IPS DF 6.9 (cell line): ENCODE measurements around the gene ARHGAP12.

Source experiments
- DNase-seq: peaks from one replicate; pipeline ENCODE4 v3.0.0-alpha.2; 2013; ENCODE audit warnings: low read depth, low spot score
- H3K27ac ChIP-seq: one replicate; pipeline ENCODE4 v1.5.1; 2013; ENCODE audit warnings: low read length, control low read depth
- H3K27me3 ChIP-seq: 2 replicates; pipeline ENCODE4 v1.6.1; 2013; ENCODE audit warnings: mild to moderate bottlenecking, low read length; ENCODE audit not compliant: control insufficient read depth, insufficient read depth
- H3K36me3 ChIP-seq: 2 replicates; pipeline ENCODE4 v1.6.1; 2013; ENCODE audit warnings: low read length; ENCODE audit not compliant: control insufficient read depth, insufficient read depth
- H3K4me1 ChIP-seq: 2 replicates; pipeline ENCODE4 v1.6.1; 2013; ENCODE audit warnings: low read length; ENCODE audit not compliant: control insufficient read depth, insufficient read depth
- H3K4me3 ChIP-seq: 2 replicates; pipeline ENCODE4 v1.5.1; 2013; ENCODE audit warnings: mild to moderate bottlenecking, low read length
- H3K9me3 ChIP-seq: 2 replicates; pipeline ENCODE4 v1.6.1; 2013; ENCODE audit warnings: low read length, inconsistent platforms; ENCODE audit not compliant: control insufficient read depth, insufficient read depth
- WGBS: extraction: QIAGEN DNeasy Blood & Tissue Kit; methylation state at CpG from one replicate; pipeline ENCODE4 v1.1.7; 2013; ENCODE audit warnings: mixed read lengths, missing lambda C conversion rate; ENCODE audit not compliant: insufficient read length, insufficient coverage; 5-methylcytosine and 5-hydroxymethylcytosine counted together

The ARHGAP12 gene

DNA sequence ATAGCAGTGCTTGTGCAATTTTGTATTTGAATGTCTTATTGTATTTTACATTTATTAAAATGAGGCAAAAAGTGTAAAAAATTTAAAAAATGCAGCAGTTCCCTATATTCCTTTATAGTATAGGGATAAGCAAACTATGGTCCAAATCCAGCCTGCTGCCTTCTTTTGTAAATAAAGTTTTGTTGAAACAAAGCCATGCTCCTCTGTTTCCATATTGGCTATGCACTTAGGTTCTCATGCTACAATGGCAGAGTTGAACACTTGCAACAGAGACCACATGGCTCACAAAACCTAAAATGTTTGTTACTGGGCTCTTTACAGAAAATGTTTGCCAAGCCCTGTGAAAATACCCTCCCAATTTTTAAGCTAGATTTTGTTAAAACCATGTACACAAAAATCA, 50.1 kb downstream of the ARHGAP12 start:
- no peaks in the 10 kb centered on the region for H3K4me1 ChIP-seq
- H3K27me3 ChIP-seq = no peaks in the 10 kb centered on the region
- no peak for DNase-seq
- no peak overlapping the region for H3K27ac ChIP-seq
- no peaks in the 10 kb centered on the region for H3K36me3 ChIP-seq
- H3K9me3 ChIP-seq = no peaks in the 10 kb centered on the region
- H3K4me3 ChIP-seq = no peak overlapping the region

- Histone ChIP-seq H3K4me3 (no peak overlapping the region), H3K9me3 (no peaks in the 10 kb centered on the region), H3K4me1 (no peaks in the 10 kb centered on the region), H3K36me3 (no peaks in the 10 kb centered on the region), H3K27me3 (no peaks in the 10 kb centered on the region), H3K27ac (no peak overlapping the region)
- no CpG with 5 or more reads among the region's 6 CpGs for WGBS
- no peak for DNase-seq
Measured at GRCh38 chr10:31876652-31877352, 51.8 kb downstream of the ARHGAP12 start.

DNA sequence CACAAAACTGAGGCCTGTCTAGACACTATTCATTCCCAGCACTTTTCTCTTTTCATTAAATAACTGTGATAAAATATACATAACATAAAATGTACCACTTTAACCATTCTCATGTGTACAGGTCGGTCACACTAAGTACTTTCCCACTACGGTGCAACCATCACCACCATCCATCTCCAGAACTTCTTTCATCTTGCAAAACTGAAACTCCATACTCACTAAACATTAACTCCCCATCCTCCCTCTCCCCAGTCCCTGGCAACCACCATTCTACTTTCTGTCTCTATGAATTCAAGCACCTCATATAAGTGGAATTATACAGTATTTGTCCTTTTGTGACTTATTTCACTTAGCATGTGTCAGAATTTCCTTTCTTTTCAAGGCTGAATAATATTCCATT, 53.0 kb downstream of the ARHGAP12 start:
- H3K4me3 ChIP-seq = no peak overlapping the region

GRCh38 chr10:31873724-31874123, 54.9 kb downstream of the ARHGAP12 start:
- no CpG with 5 or more reads among the region's 1 CpG for WGBS

More for the DNA sequence above, 53.0 kb downstream of the ARHGAP12 start:
- no peaks in the 10 kb centered on the region for H3K27me3 ChIP-seq
- no peaks in the 10 kb centered on the region for H3K9me3 ChIP-seq
- H3K27ac ChIP-seq = no peak overlapping the region
- no peak for DNase-seq
- WGBS = no CpG with 5 or more reads among the region's 2 CpGs
- H3K36me3 ChIP-seq = no peaks in the 10 kb centered on the region
- H3K4me1 ChIP-seq = peaks cover 2% of the 10 kb centered on the region; the same call in 1 of the 2 replicates

GRCh38 chr10:31871266-31872065, 57.2 kb downstream of the ARHGAP12 start:
- WGBS = no CpG with 5 or more reads among the region's 7 CpGs
- peaks cover 2% of the 10 kb centered on the region for H3K4me1 ChIP-seq
- no peaks in the 10 kb centered on the region for H3K27me3 ChIP-seq
- no peak overlapping the region for H3K4me3 ChIP-seq
- DNase-seq = no peak
- no peaks in the 10 kb centered on the region for H3K9me3 ChIP-seq
- H3K36me3 ChIP-seq = no peaks in the 10 kb centered on the region
- no peak overlapping the region for H3K27ac ChIP-seq

More at GRCh38 chr10:31873724-31874123, 54.9 kb downstream of the ARHGAP12 start:
- no peak overlapping the region for H3K4me3 ChIP-seq
- peaks cover 2% of the 10 kb centered on the region; the same call in 1 of the 2 replicates for H3K4me1 ChIP-seq
- H3K36me3 ChIP-seq = no peaks in the 10 kb centered on the region
- H3K9me3 ChIP-seq = no peaks in the 10 kb centered on the region
- H3K27me3 ChIP-seq = no peaks in the 10 kb centered on the region
- no peak overlapping the region for H3K27ac ChIP-seq
- no peak for DNase-seq

DNA sequence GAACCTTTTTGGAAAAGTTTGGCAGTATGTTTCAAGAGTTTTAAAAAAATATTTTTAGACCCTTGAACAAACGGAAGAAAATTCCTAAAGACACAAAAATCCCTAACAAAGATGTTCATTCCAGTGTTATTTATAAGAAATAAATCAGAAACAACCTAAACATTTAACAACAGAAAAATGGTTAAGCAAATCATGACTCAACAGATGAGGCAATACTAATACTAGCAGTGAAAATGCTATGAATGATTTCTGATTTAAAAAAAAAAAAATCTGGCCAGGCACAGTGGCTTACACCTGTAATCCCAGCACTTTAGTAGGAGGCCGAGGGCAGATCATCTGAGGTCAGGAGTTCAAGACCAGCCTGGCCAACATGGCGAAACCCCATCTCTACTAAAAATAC, 61.0 kb downstream of the ARHGAP12 start:
- Histone ChIP-seq H3K4me3 (no peak overlapping the region), H3K9me3 (no peaks in the 10 kb centered on the region), H3K27ac (no peak overlapping the region), H3K27me3 (no peaks in the 10 kb centered on the region), H3K4me1 (peaks cover 4% of the 10 kb centered on the region), H3K36me3 (no peaks in the 10 kb centered on the region)
- WGBS = no CpG with 5 or more reads among the region's 3 CpGs
- no peak for DNase-seq

DNA sequence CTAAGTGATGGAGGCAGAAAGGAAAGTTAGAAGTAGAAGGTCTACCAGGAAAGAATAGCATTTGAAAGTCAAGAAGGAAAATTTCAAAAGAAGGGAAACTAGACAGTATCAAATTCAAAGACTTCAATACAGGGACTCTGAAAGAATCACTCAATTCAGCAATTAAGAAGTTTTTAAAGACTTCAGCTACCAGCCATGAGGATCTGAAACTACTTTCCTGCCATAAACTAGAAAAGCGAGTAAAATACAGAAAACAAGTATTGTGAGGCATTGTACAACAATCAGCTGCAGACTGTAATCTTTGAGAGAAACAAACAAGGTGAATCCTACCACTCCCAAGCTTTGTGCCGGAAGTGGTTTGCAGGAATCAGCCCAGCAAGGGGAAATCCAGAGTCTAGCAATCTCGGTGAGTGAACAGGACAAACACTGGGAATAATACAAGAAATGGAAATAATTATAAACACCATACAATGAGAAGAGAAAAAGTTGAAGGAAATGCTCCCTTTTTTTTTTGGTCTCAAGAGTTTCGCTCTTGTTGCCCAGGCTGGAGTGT, 62.4 kb downstream of the ARHGAP12 start:
- DNase-seq = no peak
- Histone ChIP-seq H3K27ac (no peak overlapping the region), H3K4me3 (no peak overlapping the region), H3K9me3 (no peaks in the 10 kb centered on the region), H3K4me1 (peaks cover 5% of the 10 kb centered on the region), H3K27me3 (no peaks in the 10 kb centered on the region), H3K36me3 (no peaks in the 10 kb centered on the region)
- WGBS = no CpG with 5 or more reads among the region's 4 CpGs

DNA sequence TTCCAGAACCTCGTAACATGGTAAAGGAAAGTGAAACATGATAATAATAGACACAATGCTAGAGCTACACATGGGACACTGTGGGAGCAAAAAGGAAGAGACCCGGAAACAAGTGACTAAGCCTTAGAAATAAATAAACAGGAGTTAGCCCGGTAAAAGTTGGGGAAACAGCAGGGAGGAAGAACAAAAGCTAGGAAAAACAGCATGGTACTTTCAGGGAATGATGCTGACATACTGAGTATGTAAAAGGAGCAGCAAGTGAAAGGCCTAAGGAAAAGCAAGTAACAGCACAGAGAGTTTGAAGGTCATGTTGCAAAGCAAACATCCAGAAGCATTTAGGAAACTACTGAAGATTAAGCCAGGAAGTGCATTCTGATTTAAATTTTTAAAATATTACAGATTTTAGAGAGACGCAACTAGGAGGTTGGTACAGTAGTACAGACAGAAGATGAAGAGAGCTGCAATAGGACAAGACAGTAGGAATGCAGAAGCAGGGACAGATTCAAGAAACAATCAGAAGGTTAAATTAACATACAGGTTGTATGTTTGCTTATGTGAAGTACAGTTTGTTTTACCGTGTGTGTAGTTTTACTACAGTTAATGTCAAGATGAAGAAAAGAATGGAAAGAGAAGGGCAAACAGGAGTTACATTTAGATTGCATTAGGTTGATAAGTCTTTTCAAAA, 63.7 kb downstream of the ARHGAP12 start:
- Histone ChIP-seq H3K27ac (no peak overlapping the region), H3K36me3 (no peaks in the 10 kb centered on the region), H3K27me3 (no peaks in the 10 kb centered on the region), H3K9me3 (no peaks in the 10 kb centered on the region), H3K4me3 (no peak overlapping the region), H3K4me1 (peaks cover 5% of the 10 kb centered on the region)
- peak; percentile 25 for DNase-seq
- WGBS = no CpG with 5 or more reads among the region's 5 CpGs

DNA sequence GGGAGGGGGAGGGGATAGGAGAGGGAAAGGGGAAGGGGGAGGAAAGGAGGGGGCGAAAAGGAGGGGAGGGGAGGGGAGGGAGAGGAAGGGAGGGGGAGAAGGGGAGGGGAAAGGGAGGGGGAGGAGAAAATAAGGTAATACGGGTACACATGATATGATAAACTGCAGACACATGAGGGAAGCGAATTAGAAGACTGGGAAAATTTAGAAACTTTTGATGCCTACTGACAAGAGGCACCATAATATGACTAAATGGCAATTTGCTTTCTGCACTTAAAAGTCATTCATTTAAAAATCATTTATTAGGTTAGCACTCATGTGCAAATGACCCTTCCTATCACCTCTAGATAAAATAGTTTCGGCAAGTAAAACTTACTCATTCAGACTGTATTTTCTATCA, 73.6 kb downstream of the ARHGAP12 start:
- WGBS = 100% methylated on average over 1 of the region's 4 CpGs
- no peak for DNase-seq
- no peaks in the 10 kb centered on the region for H3K36me3 ChIP-seq

GRCh38 chr10:31853629-31854028, 75.0 kb downstream of the ARHGAP12 start:
- H3K27ac ChIP-seq = no peak overlapping the region
- H3K9me3 ChIP-seq = no peaks in the 10 kb centered on the region
- DNase-seq = no peak
- no peak overlapping the region for H3K4me3 ChIP-seq
- no peaks in the 10 kb centered on the region for H3K36me3 ChIP-seq
- H3K27me3 ChIP-seq = no peaks in the 10 kb centered on the region
- no peaks in the 10 kb centered on the region for H3K4me1 ChIP-seq
- no CpG with 5 or more reads among the region's 2 CpGs for WGBS

More for the DNA sequence above, 73.6 kb downstream of the ARHGAP12 start:
- H3K27ac ChIP-seq = no peak overlapping the region
- H3K27me3 ChIP-seq = no peaks in the 10 kb centered on the region
- no peak overlapping the region for H3K4me3 ChIP-seq
- no peaks in the 10 kb centered on the region for H3K9me3 ChIP-seq
- H3K4me1 ChIP-seq = no peaks in the 10 kb centered on the region
